LoVo (cell line): Measurements from ENCODE around the gene SLC12A3.
"Not testable (repeated sequence)": the region's sequence is repeated elsewhere in the genome, so short reads cannot be mapped to it uniquely, and the experiment has no call there.

Source experiments
- DNase-seq: peaks from one replicate; pipeline ENCODE4 v3.0.0-alpha.2; 2016; ENCODE audit warnings: low spot score

Gene SLC12A3

DNA sequence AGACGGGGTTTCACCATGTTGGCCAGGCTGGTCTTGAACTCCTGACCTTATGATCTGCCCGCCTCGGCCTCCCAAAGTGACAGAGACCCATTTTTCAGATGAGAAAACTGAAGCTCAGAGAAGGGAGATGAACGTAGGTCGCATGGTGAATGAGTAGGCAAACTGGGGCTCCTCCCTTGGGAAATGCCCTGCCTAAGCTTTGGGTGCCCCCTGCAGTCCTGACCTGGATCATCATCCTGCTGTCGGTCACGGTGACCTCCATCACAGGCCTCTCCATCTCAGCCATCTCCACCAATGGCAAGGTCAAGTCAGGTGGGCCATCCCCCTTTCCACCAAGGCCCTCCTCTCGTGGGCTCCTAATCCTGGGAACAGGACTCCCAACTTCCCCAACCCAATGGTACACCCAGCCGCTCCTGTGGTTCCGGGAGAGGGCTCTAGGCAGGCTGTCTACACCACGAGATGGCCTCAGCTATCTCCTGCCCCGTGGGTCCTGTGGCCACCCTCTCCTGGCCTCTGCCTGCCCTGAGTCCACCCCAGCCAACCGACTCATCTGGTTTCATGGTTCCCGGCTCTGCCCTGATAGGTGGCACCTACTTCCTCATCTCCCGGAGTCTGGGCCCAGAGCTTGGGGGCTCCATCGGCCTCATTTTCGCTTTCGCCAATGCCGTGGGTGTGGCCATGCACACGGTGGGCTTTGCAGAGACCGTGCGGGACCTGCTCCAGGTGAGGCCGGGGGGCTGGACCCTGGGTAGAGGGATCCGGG, 4.7 kb downstream of the SLC12A3 start:
- DNase-seq: no peak

DNA sequence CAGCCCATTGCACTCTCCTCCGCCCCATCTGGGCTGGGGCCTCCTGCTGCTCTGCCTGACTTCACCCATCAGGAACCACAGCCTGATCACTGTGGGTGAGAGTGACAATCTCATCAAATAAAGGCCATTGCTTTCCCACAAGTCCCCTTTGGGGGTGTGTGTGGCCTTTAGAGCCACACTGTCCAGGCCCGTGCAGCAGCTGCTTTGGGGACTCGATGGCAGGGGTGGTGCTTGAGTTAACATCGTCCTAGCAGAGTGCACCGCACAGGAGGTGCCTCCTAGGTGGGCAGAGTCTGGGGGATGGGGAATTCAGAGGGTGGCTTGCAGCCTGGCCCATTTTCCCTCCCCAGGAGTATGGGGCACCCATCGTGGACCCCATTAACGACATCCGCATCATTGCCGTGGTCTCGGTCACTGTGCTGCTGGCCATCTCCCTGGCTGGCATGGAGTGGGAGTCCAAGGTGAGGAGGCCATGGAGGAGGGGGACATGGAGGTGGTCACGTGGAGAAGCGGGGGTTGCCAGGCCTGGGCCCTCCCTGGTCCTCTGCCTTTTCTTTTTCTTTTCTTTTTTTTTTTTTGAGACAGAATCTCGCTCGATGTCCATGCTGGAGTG, 5.4 kb downstream of the SLC12A3 start:
- no peak for DNase-seq

DNA sequence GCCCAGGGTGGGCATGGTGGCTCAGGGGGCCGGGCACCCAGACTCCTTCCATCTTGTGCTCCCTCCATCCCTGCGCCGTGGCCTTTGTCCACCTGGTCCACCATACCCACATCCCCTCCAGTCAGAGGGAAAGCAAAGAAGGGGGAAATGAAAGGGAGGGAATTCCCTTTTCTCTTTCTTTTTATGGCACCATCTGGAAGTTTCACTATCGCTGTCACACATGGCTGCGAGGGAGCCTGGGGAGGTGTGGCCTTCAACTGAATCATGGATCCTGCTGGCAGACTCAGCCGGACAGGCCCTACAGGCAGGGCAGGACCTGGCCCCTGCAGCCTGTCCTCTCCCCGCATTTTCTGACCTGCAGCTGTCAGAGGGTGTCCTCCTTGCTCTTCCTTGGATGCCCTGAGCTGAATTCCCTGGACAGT, 6.2 kb downstream of the SLC12A3 start:
- DNase-seq: no peak

DNA sequence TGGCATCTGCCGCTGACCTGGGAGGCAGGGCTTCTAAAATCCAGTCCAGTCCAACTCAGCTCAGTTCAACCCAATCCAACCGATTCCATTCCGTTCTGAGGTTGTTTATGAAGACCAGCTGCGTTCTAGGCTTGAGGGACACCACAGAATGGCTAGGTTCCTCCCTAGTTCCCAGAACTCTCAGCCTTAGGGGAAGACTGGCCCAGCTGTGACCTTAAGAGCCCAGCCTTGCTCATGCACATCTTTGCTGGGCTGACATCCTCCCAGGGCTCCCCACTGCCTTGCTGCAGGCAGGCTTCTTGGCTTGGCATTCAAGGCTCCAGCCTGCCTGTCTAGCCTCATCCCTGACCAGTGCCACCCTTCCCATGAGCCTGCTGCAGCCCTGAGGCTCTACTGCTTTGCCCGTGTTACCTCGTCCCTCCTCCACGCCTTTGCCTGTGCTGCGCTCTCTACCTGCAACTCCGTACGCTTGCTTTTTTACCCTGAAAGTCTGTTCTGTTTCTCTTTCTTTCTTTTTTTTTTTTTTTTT, 7.9 kb downstream of the SLC12A3 start:
- no peak for DNase-seq

DNA sequence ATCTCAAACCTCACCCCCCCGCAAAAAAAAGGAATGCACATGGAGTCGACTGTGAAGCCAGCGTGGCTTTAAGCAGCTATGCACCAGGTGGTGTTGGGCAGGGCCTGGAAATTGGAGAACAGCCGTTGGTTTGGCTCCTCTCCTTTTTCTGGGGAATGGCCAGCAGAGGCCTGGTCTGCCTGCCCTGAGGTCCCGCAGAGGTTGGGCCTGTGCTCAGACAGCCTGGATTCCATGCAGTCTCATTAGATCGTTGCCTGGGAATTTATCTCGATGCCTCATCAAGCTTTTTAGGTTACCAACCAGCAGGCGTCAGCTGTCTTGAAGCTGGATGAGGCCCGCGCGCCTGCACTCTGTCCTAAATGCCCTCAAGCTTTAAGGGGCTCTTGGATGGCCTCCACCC, 9.8 kb downstream of the SLC12A3 start:
- DNase-seq: no peak

DNA sequence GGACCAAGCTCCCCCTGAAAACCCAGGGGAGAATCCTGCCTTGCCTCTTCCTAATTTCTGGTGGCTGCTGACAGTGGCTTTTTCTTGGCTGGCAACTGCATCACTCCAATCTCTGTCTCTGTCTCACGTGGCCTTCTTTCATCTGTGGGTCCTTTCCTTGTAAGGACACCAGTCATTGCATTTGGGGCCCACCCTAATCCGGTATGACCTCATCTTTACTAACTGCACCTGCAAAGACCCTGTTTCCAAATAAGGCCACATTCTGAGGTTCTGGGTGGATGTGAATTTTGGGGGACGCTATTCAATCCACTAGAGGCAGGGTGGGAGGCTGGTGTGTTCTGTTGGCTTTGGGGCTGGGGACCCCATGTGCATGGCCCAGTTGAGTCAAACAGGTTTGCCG, 11.0 kb downstream of the SLC12A3 start:
- DNase-seq: no peak

DNA sequence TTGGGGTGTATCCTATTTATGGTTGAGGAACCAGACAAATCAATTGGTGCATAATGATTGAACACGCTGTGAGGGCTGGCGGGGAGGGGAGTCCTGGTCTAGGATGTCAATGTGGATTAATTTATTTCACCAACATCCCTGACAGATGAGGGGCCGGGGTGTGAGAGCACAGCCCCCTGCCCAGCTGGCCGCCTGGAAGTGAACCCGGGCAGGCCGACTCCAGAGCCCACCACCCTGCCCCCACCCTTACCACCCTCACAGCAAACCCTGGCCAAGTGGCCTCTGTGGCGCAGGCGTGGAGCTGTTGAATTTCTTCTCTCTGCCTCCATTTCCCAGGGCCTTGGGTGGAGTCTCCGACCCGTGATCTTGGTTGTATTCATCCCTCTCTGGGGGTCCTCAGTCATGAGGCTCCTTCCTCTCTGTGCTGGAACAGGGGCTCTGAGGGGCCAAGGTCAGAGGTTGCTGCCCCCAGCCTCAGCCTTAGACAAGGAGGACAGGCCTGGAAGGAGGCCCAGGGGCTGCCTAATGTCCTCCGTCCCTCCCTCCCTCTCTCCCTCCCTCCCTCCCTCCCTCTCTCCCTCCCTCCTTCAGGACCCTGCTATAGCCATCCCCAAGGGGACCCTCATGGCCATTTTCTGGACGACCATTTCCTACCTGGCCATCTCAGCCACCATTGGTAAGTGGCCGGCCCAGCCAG, 12.6 kb downstream of the SLC12A3 start:
- DNase-seq: no peak

DNA sequence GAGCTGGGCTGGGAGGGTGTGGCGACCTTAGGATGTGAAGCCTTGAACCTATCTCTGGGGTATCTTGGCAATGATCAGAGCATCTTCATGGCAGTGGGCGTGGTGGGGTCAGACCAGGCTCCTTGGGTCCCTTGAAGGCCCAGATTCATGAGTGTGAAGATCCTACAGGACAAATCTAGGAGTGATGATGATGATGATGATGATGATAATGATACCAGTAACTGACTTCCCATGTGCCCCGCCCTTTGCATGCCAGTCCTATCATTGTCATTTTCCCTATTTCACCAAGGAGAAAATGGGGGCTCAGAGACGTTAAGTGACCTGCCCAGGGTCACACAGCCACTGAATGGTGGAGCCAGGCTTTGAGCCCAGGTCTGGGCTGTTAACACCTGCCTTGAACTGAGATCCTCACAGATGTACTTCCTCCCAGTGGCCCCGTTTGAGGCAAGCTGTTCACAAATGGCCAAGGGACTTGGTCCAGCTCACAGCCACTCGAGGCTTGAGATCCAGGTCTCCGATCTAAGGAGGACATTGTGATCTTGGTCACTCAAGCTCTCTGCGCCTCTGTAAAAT, 13.4 kb downstream of the SLC12A3 start:
- DNase-seq: no peak

DNA sequence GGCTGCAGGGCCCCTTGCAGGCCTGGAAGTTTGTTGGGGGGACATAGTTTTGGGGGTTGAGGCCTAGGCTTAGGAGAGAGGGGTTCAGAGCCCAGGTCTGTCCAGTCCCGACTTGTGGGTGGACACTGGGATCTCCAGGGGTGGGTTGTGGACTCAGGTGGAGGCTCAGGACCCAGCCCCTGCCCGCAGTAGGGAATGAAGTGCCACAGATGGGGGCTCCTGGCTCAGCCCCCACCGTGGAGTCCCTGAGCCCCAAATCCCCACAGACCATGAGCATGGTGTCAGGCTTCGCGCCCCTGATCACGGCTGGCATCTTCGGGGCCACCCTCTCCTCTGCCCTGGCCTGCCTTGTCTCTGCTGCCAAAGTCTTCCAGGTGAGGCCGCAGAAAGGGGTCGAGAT, 14.3 kb downstream of the SLC12A3 start:
- no peak for DNase-seq

DNA sequence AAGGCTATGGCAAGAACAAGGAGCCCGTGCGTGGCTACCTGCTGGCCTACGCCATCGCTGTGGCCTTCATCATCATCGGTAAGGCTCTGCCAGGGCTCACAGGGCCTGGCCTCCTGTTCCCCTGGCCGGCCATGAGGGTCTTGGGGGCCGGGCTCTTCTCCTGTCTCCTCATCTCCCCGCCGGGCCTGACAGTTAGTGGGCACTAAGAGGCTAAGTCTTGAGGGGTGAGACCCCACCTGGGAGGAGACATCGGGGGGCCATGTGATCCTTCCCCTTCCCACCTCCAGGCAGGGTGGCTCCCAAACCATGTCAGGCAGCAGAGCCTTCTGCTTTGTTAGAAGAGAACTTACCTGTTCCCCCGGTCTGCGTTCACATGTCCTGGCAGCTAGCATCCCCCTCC, 15.2 kb downstream of the SLC12A3 start:
- DNase-seq: no peak

DNA sequence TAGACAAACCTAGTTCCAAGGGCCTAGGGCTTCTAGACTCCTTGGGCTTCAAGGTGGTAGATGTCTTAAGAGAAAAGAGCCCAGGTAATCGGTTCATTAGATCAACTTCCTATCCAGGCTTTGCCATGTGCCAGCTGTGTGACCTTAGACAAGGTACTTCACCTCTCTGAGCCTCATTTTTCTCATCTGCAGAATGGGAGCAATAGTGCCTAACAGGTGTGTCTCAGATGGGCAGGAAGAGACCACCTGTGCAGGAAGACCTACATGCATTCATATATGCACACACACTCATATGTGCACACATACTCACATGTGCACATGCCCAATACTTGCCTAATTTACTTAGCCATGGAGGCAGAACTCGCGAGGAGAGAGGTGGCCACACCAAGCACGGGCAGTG, 15.7 kb downstream of the SLC12A3 start:
- no peak for DNase-seq

DNA sequence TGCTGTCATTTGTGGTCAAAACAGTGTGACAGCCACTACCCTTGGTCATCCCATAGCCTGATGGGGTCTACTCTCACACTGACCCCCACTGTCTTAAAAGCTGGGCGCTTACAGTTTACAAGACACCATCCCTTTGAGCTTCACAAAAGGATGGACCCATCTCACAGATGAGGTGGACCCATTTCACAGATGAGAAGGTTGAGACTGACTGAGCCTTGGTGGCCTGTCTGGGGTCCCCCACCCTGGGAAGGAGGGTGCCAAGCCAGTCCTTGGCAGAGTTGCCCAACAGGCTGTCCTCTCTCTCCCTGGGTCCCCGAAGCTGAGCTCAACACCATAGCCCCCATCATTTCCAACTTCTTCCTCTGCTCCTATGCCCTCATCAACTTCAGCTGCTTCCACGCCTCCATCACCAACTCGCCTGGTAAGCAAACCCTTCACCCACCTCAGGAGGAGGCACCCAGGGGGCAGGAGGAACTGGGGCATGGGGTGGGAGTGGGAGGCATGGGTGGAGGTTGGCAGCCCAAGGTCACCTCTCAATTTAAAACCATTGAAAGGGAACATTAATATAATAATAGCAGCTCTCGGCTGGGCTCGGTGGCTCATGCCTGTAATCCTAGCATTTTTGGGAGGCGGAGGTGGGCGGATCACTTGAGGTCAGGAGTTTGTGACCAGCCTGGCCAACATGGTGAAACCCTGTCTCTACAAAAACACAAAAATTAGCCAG, 17.2 kb downstream of the SLC12A3 start:
- DNase-seq: no peak

DNA sequence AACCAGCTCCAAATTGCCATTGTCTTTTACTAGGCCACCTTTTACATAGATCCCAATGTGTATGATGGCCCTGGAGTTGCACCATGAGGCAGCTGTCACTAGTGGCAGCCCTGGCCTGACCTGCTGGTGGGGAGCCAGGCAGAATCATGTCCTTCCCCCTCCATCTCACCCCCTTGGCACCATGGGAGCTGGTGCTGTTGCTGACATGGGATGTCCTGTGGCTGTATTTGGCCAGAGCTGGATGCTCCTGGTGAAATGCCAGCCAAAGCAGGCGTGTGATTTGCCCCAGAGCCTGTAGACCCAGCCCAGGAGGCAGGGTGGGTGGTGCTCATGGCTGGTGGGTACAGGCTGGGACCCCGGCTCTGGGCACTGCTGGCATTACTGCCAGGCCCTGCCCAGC, 18.6 kb downstream of the SLC12A3 start:
- no peak for DNase-seq

DNA sequence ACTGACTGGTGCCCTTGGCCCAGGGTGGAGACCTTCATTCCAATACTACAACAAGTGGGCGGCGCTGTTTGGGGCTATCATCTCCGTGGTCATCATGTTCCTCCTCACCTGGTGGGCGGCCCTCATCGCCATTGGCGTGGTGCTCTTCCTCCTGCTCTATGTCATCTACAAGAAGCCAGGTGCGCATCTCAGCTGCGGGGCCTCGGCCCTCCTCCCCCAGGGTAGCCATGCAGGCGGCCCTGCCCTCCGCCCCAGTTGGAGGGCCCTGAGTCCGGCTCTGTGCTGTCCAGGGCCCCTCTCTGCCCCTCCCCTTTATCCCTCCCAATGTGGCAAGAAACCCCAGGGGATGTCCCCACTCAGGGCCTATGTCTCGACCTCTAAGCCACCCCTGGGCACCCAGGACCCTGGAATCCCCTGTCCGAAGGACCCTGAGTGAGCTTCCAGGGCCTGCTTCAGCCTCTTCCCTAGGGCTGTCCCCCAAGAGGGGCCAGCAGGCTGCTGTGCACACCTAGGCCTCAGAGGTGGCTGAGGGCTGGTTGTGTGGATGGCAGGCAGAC, 19.1 kb downstream of the SLC12A3 start:
- DNase-seq: no peak

DNA sequence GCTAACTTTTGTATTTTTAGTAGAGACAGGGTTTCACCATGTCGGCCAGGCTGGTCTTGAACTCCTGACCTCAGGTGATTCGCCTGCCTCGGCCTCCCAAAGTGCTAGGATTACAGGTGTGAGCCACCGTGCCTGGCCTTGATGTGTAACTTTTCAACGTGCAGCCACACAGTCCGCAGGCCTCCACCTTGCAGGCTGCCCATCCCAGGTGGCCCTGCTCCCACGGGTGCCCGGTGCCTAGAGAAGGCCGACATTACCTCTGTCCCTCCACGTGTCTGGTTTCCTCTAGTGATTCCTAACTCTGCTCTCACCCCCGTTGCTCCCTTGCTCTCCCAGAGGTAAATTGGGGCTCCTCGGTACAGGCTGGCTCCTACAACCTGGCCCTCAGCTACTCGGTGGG, 19.9 kb downstream of the SLC12A3 start:
- DNase-seq: not testable (repeated sequence)

DNA sequence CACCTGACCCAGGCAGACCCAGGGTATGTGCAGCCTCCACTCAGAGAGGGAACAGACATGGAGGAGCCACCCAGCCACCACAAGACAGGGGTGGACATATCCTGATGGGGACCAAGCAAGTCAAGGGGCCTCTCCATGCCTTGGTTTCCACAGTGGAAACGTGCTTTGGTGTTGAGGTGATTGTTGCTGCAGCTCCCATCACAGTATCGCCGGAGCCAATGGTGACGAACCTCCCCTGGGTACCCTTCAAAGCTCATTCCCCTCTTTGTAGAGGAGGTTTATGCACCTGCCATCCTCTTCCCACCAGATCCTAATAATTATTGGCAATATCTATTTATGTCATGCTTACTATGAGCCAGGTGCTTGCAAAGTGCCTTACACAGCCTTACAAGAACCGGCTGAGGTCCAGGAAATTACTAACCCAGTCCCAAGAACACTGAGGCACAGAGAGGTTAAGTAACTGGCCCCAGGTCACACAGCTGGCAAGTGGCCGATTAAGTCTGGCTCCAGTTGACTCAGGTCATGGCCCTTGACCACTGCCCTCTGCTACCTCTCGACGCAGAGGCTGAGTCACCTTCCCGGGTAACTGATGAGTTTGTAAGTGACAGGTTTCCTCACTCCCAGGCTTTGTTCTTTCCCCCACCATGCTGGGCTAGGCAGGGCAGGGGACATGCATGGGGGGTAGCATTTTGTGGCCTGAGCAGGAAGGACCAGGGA, 20.6 kb downstream of the SLC12A3 start:
- DNase-seq: no peak

DNA sequence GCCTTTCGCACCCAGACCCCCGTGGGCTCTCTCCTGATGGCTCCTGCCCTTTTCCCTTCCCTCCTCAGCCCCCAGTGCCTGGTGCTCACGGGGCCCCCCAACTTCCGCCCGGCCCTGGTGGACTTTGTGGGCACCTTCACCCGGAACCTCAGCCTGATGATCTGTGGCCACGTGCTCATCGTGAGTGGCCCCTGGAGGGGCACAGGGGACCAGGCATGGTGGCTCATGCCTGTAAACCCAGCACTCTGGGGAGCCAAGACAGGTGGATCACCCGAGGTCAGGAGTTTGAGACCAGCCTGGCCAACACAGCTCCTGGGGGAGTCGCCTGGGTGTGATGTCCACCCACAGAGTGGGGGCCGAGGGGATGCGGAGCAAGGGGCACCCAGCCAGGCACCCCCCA, 21.3 kb downstream of the SLC12A3 start:
- no peak for DNase-seq

DNA sequence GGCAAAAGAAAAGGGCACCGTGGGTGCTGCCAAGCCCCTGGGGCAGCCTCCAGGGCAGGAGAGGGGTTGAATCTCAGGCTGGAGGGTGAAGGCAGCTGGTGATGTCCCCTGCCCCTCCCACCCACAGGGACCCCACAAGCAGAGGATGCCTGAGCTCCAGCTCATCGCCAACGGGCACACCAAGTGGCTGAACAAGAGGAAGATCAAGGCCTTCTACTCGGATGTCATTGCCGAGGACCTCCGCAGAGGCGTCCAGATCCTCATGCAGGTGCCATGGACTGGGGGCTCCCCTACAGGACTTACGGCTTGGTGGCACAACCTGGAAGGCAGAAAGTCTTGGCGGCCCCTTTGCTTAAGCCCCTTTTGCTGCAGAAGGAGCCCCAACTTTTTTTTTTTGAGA, 21.8 kb downstream of the SLC12A3 start:
- DNase-seq: no peak

DNA sequence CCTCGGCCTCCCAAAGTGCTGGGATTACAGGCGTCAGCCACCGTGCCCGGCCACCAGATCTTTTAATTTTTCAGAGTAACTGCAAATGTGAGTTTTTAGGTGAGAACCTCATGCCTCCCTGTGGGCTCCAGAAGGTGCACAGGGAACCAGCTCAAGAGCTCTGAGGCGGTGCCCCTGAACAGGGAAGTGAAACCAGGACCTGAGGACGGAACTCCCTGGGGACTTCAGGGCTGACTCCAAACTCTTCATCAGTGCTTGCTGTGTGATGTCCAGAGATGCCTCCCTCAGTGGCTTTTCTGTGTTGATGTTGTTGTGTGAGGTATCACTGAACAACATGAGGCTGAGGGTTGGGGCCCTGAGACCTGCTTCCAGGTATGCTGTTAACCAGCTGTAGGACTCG, 23.8 kb downstream of the SLC12A3 start:
- no peak for DNase-seq

DNA sequence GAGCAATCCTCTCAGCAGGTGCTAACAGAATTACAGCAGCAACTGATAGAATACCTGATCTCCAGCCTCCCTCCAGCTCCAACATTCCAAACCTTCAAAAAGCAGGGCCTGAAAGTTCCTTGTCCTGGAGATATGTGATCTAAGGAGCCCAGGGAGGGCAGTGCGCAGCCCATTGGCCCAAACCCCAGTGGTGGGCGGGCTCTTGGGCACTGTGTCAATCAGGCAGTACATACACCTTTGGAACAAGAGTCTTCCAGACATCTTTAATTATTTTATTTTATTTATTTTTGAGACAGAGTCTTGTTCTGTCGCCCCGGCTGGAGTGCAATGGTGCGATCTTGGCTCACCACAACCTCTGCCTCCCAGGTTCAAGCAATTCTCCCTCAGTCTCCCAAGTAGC, 24.2 kb downstream of the SLC12A3 start:
- DNase-seq: no peak

DNA sequence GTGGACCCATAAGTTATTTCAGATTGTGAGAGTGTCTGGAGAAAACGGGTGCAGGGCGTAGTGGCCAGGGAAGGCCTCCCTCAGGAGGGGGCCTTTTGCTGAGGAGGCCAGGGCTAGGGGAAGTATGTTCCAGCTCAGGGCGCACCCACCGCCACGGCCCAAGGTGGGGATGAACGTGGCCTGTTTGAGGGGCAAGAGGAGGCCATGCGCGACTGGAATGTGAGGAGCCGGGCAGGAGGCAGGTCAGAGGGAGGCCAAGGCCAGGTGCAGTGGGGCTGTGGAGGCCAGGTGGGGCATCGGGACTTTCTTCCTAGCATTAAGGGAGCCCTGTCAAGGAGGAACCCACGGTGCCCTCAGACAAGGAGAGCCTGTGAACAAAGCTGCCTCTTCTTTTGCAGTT, 26.7 kb downstream of the SLC12A3 start:
- no peak for DNase-seq
